HEK293 (cell line): ENCODE results near the gene SYT6.

ENCODE experiments used
- CTCF ChIA-PET: fragments of 350-600 bp; formaldehyde crosslinking; extraction: SDS; loops from one replicate; lab custom pipeline; 2021; ENCODE audit warnings: antibody characterized with exemption; lab: Yijun Ruan, JAX
- POLR2A ChIA-PET: fragments of 300-600 bp; formaldehyde crosslinking; extraction: SDS; loops from one replicate; lab custom pipeline; 2020; ENCODE audit warnings: antibody characterized with exemption, inconsistent platforms; lab: Yijun Ruan, JAX
- H3K27ac ChIP-seq: fragments of 200-500 bp; sonication (Bioruptor generic); 2 replicates; pipeline ENCODE4 v1.5.1; 2014; ENCODE audit warnings: low read depth, low read length, control low read depth, inconsistent platforms; ENCODE audit errors: extremely low read depth
- H3K36me3 ChIP-seq, 2 experiments: fragments of 200-500 bp in 1 of 2; sonication (Bioruptor generic) in 1 of 2; 1 replicate in 1 of 2; 2 replicates in 1 of 2; pipeline ENCODE4 v1.5.1; 2014 to 2017; ENCODE audit warnings: inconsistent platforms in 2 of 2, low read length in 2 of 2; ENCODE audit not compliant: control insufficient read depth in 2 of 2, insufficient read depth in 1 of 2
- H3K4me1 ChIP-seq: fragments of 200-500 bp; sonication (Bioruptor generic); 2 replicates; pipeline ENCODE4 v1.5.1; 2014; ENCODE audit warnings: mild to moderate bottlenecking, low read length, inconsistent platforms; ENCODE audit not compliant: control insufficient read depth, insufficient read depth
- H3K4me3 ChIP-seq: 2 replicates; pipeline ENCODE4 v1.5.1; 2011; ENCODE audit warnings: low read depth, mild to moderate bottlenecking, control low read depth, low read length, moderate library complexity
- H3K9me3 ChIP-seq: fragments of 200-500 bp; sonication (Bioruptor generic); 2 replicates; pipeline ENCODE4 v1.5.1; 2014; ENCODE audit warnings: low read depth, low read length, inconsistent platforms; ENCODE audit not compliant: control insufficient read depth, insufficient read depth
- GLI2 ChIP-seq: fragments of 450-650 bp; formaldehyde crosslinking; IDR thresholded peaks from 2 replicates; pipeline ENCODE4; 2017; ENCODE audit warnings: missing biosample characterization, missing genetic modification characterization, low read depth, borderline replicate concordance
- GLIS1 ChIP-seq: fragments of 450-650 bp; formaldehyde crosslinking; IDR thresholded peaks from 2 replicates; pipeline ENCODE4 v1.5.1; 2016; ENCODE audit warnings: missing biosample characterization, missing genetic modification characterization
- KLF1 ChIP-seq: fragments of 450-650 bp; formaldehyde crosslinking; IDR thresholded peaks from 2 replicates; pipeline ENCODE4 v1.5.1; 2016; ENCODE audit warnings: missing biosample characterization, missing genetic modification characterization
- KLF16 ChIP-seq: fragments of 450-650 bp; formaldehyde crosslinking; IDR thresholded peaks from 2 replicates; pipeline ENCODE4 v1.5.1; 2017; ENCODE audit warnings: missing biosample characterization, missing genetic modification characterization
- MEIS1 ChIP-seq: sonication (generic); formaldehyde crosslinking; IDR thresholded peaks from 2 replicates; pipeline ENCODE4 v1.8.1; 2022; ENCODE audit warnings: missing genetic modification reagents, mild to moderate bottlenecking, borderline replicate concordance
- OSR2 ChIP-seq: fragments of 450-650 bp; formaldehyde crosslinking; IDR thresholded peaks from 2 replicates; pipeline ENCODE4 v1.5.1; 2016; ENCODE audit warnings: missing biosample characterization, missing genetic modification characterization
- SP7 ChIP-seq: fragments of 450-650 bp; formaldehyde crosslinking; IDR thresholded peaks from 2 replicates; pipeline ENCODE4 v1.5.1; 2016; ENCODE audit warnings: missing biosample characterization, missing genetic modification characterization
- ZBTB8A ChIP-seq: fragments of 450-650 bp; formaldehyde crosslinking; IDR thresholded peaks from 2 replicates; pipeline ENCODE4 v1.5.1; 2016; ENCODE audit warnings: missing biosample characterization, missing genetic modification characterization
- ZEB2 ChIP-seq: fragments of 450-650 bp; formaldehyde crosslinking; IDR thresholded peaks from 2 replicates; pipeline ENCODE4 v1.5.1; 2016; ENCODE audit warnings: missing biosample characterization, missing genetic modification characterization
- ZIC2 ChIP-seq: fragments of 450-650 bp; formaldehyde crosslinking; IDR thresholded peaks from 2 replicates; pipeline ENCODE4 v1.5.1; 2016; ENCODE audit warnings: missing biosample characterization, missing genetic modification characterization
- ZNF121 ChIP-seq: fragments of 450-650 bp; formaldehyde crosslinking; IDR thresholded peaks from 2 replicates; pipeline ENCODE4 v1.5.1; 2016; ENCODE audit warnings: missing biosample characterization, missing genetic modification characterization
- ZNF133 ChIP-seq: fragments of 450-650 bp; formaldehyde crosslinking; IDR thresholded peaks from 2 replicates; pipeline ENCODE4 v1.5.1; 2016; ENCODE audit warnings: missing biosample characterization, missing genetic modification characterization
- ZNF221 ChIP-seq: fragments of 450-650 bp; formaldehyde crosslinking; IDR thresholded peaks from 2 replicates; pipeline ENCODE4 v1.5.1; 2017; ENCODE audit warnings: missing biosample characterization, missing genetic modification characterization, borderline replicate concordance
- ZNF423 ChIP-seq: fragments of 450-650 bp; formaldehyde crosslinking; IDR thresholded peaks from 2 replicates; pipeline ENCODE4 v1.5.1; 2016; ENCODE audit warnings: missing biosample characterization, missing genetic modification characterization
- ZNF510 ChIP-seq: fragments of 450-650 bp; formaldehyde crosslinking; IDR thresholded peaks from 2 replicates; pipeline ENCODE4 v1.5.1; 2018; ENCODE audit warnings: mild to moderate bottlenecking, missing genetic modification characterization, missing biosample characterization; ENCODE audit not compliant: insufficient replicate concordance
- ZNF600 ChIP-seq: fragments of 450-650 bp; formaldehyde crosslinking; IDR thresholded peaks from 2 replicates; pipeline ENCODE4 v1.5.1; 2016; ENCODE audit warnings: missing biosample characterization, missing genetic modification characterization
- ZNF664 ChIP-seq: fragments of 450-650 bp; formaldehyde crosslinking; IDR thresholded peaks from 2 replicates; pipeline ENCODE4 v1.5.1; 2016; ENCODE audit warnings: missing biosample characterization, missing genetic modification characterization
- ZNF768 ChIP-seq: fragments of 450-650 bp; formaldehyde crosslinking; IDR thresholded peaks from 2 replicates; pipeline ENCODE4 v1.5.1; 2018; ENCODE audit warnings: missing biosample characterization, mild to moderate bottlenecking, missing genetic modification characterization
- TF ChIP-seq, protein P1 (sequence below): IDR thresholded peaks from 2 replicates; pipeline ENCODE4 v1.6.1; 2011; ENCODE audit warnings: mild to moderate bottlenecking, low read depth, low read length, borderline replicate concordance
- TF ChIP-seq, protein P2 (sequence below): fragments of 450-650 bp; formaldehyde crosslinking; IDR thresholded peaks from 2 replicates; pipeline ENCODE4 v1.5.1; 2016; ENCODE audit warnings: missing biosample characterization, missing genetic modification characterization
- TF ChIP-seq, protein P3 (sequence below): fragments of 450-650 bp; formaldehyde crosslinking; IDR thresholded peaks from 2 replicates; pipeline ENCODE4 v1.5.1; 2016; ENCODE audit warnings: missing biosample characterization, missing genetic modification characterization
- TF ChIP-seq, protein P4 (sequence below): fragments of 450-650 bp; formaldehyde crosslinking; conservative IDR thresholded peaks from 2 replicates; pipeline ENCODE4 v1.5.1; 2016; ENCODE audit warnings: low read depth, missing biosample characterization, missing genetic modification characterization
- TF ChIP-seq, protein P5 (sequence below): fragments of 450-650 bp; formaldehyde crosslinking; IDR thresholded peaks from 2 replicates; pipeline ENCODE4 v1.5.1; 2016; ENCODE audit warnings: missing biosample characterization, missing genetic modification characterization
- TF ChIP-seq, protein P6 (sequence below): fragments of 450-650 bp; formaldehyde crosslinking; IDR thresholded peaks from 2 replicates; pipeline ENCODE4 v1.5.1; 2016; ENCODE audit warnings: missing biosample characterization, missing genetic modification characterization, borderline replicate concordance

SYT6 gene

DNA sequence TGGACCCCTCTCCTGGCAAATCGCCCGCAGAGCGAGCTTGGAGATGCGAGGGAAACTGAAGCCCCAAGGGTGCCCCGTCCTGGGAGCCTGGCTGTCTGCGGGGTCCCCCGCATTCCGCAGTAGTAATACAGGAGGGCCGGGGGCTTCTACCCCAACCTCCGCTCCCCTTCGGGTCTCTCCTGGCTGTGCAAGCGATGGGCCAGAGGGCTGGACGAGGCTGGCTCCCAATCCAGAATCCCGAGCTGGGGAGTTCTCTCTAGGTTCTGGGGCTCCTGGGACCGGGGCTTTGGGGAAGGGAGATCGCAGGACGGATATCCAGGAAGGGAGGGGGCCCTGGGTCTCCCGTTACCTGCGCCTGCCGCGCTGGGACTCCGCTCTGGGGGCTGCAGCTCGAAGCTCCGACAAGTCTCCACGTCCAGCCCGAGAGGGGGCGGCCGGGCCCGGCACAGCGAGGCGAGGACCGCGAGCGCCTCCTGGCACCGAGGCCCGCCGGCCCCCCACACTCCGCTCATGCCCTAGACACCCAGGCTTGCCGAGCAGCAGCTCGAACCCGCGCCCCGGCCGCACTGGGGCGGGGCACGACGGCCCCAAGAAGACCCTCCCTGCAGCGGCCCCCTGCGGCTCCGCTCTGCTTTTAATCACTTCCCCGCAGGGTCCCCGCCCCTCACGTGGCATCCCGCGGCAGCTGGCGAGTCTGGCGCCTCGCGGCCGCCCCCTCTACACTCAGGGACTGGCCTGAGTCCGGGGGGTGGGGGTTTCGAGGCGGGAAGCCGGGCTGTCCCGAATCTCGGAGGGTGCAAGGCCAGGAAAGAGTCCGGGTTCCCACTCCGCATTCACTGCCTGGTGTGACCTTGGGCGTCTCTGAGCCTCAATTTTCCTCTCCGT lies at the start of gene SYT6 (continued):
- TF ChIP-seq ZNF768 (tag by site-specific recombination) (no peak), SP7 (no peak; the same call in 1 of the 2 replicates), ZNF510 (tag by site-specific recombination) (no peak), GLIS1 (tag by site-specific recombination) (peak; percentile 96), KLF16 (tag by site-specific recombination) (0 out of 2 replicates have a peak, but pooled peaks have one; percentile 23), ZNF664 (tag by site-specific recombination) (no peak), ZIC2 (peak; percentile 93), KLF1 (peak; percentile 94)
- TF ChIP-seq, protein P1, sequence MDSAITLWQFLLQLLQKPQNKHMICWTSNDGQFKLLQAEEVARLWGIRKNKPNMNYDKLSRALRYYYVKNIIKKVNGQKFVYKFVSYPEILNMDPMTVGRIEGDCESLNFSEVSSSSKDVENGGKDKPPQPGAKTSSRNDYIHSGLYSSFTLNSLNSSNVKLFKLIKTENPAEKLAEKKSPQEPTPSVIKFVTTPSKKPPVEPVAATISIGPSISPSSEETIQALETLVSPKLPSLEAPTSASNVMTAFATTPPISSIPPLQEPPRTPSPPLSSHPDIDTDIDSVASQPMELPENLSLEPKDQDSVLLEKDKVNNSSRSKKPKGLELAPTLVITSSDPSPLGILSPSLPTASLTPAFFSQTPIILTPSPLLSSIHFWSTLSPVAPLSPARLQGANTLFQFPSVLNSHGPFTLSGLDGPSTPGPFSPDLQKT: no peak
- TF ChIP-seq, protein P2, sequence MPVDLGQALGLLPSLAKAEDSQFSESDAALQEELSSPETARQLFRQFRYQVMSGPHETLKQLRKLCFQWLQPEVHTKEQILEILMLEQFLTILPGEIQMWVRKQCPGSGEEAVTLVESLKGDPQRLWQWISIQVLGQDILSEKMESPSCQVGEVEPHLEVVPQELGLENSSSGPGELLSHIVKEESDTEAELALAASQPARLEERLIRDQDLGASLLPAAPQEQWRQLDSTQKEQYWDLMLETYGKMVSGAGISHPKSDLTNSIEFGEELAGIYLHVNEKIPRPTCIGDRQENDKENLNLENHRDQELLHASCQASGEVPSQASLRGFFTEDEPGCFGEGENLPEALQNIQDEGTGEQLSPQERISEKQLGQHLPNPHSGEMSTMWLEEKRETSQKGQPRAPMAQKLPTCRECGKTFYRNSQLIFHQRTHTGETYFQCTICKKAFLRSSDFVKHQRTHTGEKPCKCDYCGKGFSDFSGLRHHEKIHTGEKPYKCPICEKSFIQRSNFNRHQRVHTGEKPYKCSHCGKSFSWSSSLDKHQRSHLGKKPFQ: no peak
- TF ChIP-seq, protein P3, sequence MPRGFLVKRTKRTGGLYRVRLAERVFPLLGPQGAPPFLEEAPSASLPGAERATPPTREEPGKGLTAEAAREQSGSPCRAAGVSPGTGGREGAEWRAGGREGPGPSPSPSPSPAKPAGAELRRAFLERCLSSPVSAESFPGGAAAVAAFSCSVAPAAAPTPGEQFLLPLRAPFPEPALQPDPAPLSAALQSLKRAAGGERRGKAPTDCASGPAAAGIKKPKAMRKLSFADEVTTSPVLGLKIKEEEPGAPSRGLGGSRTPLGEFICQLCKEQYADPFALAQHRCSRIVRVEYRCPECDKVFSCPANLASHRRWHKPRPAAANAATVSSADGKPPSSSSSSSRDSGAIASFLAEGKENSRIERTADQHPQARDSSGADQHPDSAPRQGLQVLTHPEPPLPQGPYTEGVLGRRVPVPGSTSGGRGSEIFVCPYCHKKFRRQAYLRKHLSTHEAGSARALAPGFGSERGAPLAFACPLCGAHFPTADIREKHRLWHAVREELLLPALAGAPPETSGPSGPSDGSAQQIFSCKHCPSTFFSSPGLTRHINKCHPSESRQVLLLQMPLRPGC: no peak
- TF ChIP-seq, protein P4, sequence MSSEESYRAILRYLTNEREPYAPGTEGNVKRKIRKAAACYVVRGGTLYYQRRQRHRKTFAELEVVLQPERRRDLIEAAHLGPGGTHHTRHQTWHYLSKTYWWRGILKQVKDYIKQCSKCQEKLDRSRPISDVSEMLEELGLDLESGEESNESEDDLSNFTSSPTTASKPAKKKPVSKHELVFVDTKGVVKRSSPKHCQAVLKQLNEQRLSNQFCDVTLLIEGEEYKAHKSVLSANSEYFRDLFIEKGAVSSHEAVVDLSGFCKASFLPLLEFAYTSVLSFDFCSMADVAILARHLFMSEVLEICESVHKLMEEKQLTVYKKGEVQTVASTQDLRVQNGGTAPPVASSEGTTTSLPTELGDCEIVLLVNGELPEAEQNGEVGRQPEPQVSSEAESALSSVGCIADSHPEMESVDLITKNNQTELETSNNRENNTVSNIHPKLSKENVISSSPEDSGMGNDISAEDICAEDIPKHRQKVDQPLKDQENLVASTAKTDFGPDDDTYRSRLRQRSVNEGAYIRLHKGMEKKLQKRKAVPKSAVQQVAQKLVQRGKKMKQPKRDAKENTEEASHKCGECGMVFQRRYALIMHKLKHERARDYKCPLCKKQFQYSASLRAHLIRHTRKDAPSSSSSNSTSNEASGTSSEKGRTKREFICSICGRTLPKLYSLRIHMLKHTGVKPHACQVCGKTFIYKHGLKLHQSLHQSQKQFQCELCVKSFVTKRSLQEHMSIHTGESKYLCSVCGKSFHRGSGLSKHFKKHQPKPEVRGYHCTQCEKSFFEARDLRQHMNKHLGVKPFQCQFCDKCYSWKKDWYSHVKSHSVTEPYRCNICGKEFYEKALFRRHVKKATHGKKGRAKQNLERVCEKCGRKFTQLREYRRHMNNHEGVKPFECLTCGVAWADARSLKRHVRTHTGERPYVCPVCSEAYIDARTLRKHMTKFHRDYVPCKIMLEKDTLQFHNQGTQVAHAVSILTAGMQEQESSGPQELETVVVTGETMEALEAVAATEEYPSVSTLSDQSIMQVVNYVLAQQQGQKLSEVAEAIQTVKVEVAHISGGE (tag by site-specific recombination): no peak
- TF ChIP-seq, protein P5, sequence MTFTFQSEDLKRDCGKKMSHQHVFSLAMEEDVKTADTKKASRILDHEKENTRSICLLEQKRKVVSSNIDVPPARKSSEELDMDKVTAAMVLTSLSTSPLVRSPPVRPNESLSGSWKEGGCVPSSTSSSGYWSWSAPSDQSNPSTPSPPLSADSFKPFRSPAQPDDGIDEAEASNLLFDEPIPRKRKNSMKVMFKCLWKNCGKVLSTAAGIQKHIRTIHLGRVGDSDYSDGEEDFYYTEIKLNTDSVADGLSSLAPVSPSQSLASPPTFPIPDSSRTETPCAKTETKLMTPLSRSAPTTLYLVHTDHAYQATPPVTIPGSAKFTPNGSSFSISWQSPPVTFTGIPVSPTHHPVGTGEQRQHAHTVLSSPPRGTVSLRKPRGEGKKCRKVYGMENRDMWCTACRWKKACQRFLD (tag by site-specific recombination): no peak
- TF ChIP-seq, protein P6, sequence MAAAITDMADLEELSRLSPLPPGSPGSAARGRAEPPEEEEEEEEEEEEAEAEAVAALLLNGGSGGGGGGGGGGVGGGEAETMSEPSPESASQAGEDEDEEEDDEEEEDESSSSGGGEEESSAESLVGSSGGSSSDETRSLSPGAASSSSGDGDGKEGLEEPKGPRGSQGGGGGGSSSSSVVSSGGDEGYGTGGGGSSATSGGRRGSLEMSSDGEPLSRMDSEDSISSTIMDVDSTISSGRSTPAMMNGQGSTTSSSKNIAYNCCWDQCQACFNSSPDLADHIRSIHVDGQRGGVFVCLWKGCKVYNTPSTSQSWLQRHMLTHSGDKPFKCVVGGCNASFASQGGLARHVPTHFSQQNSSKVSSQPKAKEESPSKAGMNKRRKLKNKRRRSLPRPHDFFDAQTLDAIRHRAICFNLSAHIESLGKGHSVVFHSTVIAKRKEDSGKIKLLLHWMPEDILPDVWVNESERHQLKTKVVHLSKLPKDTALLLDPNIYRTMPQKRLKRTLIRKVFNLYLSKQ (tag by site-specific recombination): no peak

DNA sequence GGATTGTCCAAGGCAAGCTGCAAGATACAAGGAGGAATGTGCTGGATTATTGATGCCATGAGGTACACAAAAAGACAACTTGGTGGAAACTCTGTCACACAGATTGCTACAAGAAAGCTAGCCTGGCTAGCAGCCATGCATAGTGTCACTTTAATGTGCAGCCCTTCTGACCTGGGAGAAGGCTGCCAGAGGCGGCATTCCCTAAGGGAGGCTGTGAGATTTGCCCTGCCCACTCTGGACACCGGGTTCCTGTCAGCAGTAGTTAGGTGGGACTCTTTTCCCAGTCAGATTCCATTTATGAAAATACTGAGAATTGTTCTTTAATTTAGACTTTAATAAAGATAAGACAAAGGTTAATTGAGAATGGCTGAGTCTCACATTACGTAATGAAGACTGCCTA lies 47.8 kb upstream of the SYT6 start:
- no peaks in the 10 kb centered on the region for H3K36me3 ChIP-seq
- TF ChIP-seq ZNF600 (tag by site-specific recombination) (no peak), ZNF423 (tag by site-specific recombination) (no peak), ZEB2 (tag by site-specific recombination) (no peak), ZNF133 (no peak), OSR2 (tag by site-specific recombination) (no peak), ZNF221 (no peak), MEIS1 (no peak), ZBTB8A (no peak), ZNF121 (tag by site-specific recombination) (no peak), GLI2 (tag by site-specific recombination) (no peak)

More for the DNA sequence above, 47.8 kb upstream of the SYT6 start:
- Histone ChIP-seq H3K4me1 (no peaks in the 10 kb centered on the region), H3K9me3 (no peaks in the 10 kb centered on the region), H3K27ac (no peak overlapping the region), H3K4me3 (no peak overlapping the region)
- ChIA-PET CTCF (interaction anchor here (1.0 kb wide), 1 partner anchor 17 kb away, joined by 3 read pairs; no protein-coding TSS in a partner anchor), POLR2A (no interaction called here)
